Lower leg skin (tissue), 3 donors: ENCODE data around the gene GH1.

Source experiments
- CTCF ChIP-seq, 3 donors: fragments of 450-650 bp; IDR thresholded peaks; one replicate each; pipeline ENCODE4 v1.5.1; 2016; ENCODE audit warnings: antibody characterized with exemption in 3 of 3, mild to moderate bottlenecking in 3 of 3, moderate library complexity in 2 of 3
- POLR2A ChIP-seq, 2 donors: fragments of 450-650 bp; IDR thresholded peaks; one replicate each; pipeline ENCODE4 v1.6.1; 2016 to 2017; ENCODE audit warnings: antibody characterized with exemption in 2 of 2, mild to moderate bottlenecking in 1 of 2, moderate library complexity in 1 of 2

GRCh38 chr17:63942309-63942985, 23.8 kb upstream of the GH1 start:
- no peak for TF ChIP-seq CTCF (IDR thresholded peaks at IDR 0.05)
- no peak for TF ChIP-seq POLR2A (IDR thresholded peaks at IDR 0.05)
